ENCODE results near the gene SNRNP200. TPM values are rescaled to one million over a fixed set of nuclear protein-coding genes. Genes with fewer than 3 reads are reported as not detected.

SNRNP200 gene
- total RNA-seq, 6 experiments from 2014 or later: 88.0 to 106 (median 93.3) TPM

DNA sequence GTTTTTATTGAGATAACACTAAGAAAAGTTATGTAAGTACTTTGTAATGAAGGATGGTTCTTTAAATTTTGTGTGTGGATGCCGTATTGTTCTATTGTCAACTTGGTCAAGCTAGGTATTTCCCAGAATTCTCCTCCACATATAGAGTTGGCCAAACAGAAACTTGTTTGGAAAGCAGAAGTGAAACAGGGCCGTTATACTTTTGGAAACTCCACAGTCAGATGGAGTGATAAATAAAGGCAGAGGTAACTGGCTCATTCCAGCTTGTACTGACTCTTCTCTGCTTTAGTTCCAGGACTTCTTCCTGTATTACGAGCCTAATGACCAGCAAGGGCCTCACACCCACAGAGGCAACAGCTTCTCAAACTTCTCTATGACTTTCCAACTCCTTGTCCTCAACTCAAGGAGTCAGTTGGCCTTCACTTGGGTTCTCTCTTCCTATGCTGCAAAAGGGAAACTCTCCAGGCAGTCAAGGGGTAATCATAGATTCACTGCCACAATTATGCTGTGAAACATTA lies 80.3 kb downstream of the SNRNP200 start:
- TF ChIP-seq, protein P1, sequence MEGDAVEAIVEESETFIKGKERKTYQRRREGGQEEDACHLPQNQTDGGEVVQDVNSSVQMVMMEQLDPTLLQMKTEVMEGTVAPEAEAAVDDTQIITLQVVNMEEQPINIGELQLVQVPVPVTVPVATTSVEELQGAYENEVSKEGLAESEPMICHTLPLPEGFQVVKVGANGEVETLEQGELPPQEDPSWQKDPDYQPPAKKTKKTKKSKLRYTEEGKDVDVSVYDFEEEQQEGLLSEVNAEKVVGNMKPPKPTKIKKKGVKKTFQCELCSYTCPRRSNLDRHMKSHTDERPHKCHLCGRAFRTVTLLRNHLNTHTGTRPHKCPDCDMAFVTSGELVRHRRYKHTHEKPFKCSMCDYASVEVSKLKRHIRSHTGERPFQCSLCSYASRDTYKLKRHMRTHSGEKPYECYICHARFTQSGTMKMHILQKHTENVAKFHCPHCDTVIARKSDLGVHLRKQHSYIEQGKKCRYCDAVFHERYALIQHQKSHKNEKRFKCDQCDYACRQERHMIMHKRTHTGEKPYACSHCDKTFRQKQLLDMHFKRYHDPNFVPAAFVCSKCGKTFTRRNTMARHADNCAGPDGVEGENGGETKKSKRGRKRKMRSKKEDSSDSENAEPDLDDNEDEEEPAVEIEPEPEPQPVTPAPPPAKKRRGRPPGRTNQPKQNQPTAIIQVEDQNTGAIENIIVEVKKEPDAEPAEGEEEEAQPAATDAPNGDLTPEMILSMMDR (IDR thresholded peaks at IDR 0.05): no peak
- Mint-ChIP-seq H3K27me3 (ENCODE audit: insufficient read depth) (peaks cover 1% of the 10 kb centered on the region; the same call in 1 of the 2 replicates), H3K4me3 (no peak overlapping the region), H3K9me3 (no peaks in the 10 kb centered on the region), H3K27ac (no peak overlapping the region; the same call in 1 of the 2 replicates), H3K4me1 (ENCODE audit: low read depth) (no peaks in the 10 kb centered on the region), H3K36me3 (ENCODE audit: low read depth) (no peaks in the 10 kb centered on the region)
- no peak for DNase-seq

Other genes with a start within 250 kb of the SNRNP200 start
- not detected for gene ADRA2B, start 189.0 kb downstream of the SNRNP200 start, total RNA-seq (2021; fragmentation: NEBNext Ultra II Directional; extraction: Animal tissue kit (Norgen Biotek cat#: 25700))
- gene ASTL, start 167.0 kb downstream of the SNRNP200 start, total RNA-seq (2021; fragmentation: NEBNext Ultra II Directional; extraction: Animal tissue kit (Norgen Biotek cat#: 25700)): under 1 TPM in 3 of 6 experiments, not detected in 3; 0.25 to 0.39 (median 0.31) TPM
- gene DUSP2, start 160.1 kb downstream of the SNRNP200 start, total RNA-seq (2021; fragmentation: NEBNext Ultra II Directional; extraction: Animal tissue kit (Norgen Biotek cat#: 25700)): 10 to 100 TPM; 10.1 to 17.9 (median 11.5) TPM
- gene STARD7, start 96.7 kb downstream of the SNRNP200 start, total RNA-seq (2021; fragmentation: NEBNext Ultra II Directional; extraction: Animal tissue kit (Norgen Biotek cat#: 25700)): 100 to 1,000 TPM; 167 to 195 (median 180) TPM
- 10 to 100 TPM; 57.6 to 84.6 (median 71.1) TPM for gene TMEM127, start 39.5 kb downstream of the SNRNP200 start, total RNA-seq (2021; fragmentation: NEBNext Ultra II Directional; extraction: Animal tissue kit (Norgen Biotek cat#: 25700))
- 10 to 100 TPM; 54.9 to 71.4 (median 60.4) TPM for gene CIAO1, start 39.3 kb downstream of the SNRNP200 start, total RNA-seq (2021; fragmentation: NEBNext Ultra II Directional; extraction: Animal tissue kit (Norgen Biotek cat#: 25700))
- gene ITPRIPL1, start 19.8 kb upstream of the SNRNP200 start, total RNA-seq (2021; fragmentation: NEBNext Ultra II Directional; extraction: Animal tissue kit (Norgen Biotek cat#: 25700)): 1 to 10 TPM in 2 of 6 experiments, under 1 TPM in 4; 0.55 to 1.2 (median 0.94) TPM
- gene NCAPH, start 30.2 kb upstream of the SNRNP200 start, total RNA-seq (2021; fragmentation: NEBNext Ultra II Directional; extraction: Animal tissue kit (Norgen Biotek cat#: 25700)): 10 to 100 TPM; 10.8 to 25.4 (median 24.0) TPM
- not detected for gene NEURL3, start 199.8 kb upstream of the SNRNP200 start, total RNA-seq (2021; fragmentation: NEBNext Ultra II Directional; extraction: Animal tissue kit (Norgen Biotek cat#: 25700))
- 10 to 100 TPM in 3 of 6 experiments, 1 to 10 TPM in 3; 9.6 to 13.6 (median 10.0) TPM for gene ARID5A, start 231.2 kb upstream of the SNRNP200 start, total RNA-seq (2021; fragmentation: NEBNext Ultra II Directional; extraction: Animal tissue kit (Norgen Biotek cat#: 25700))

All from HFFc6 (cell line).